Naive thymus-derived CD8-positive, alpha-beta T cell (primary cell): ENCODE data around the gene EXOC3L2. TPM values are rescaled to one million over a fixed set of nuclear protein-coding genes. Genes with fewer than 3 reads are reported as not detected.
"Not testable (repeated sequence)": the region's sequence is repeated elsewhere in the genome, so short reads cannot be mapped to it uniquely, and the experiment has no call there.

ENCODE experiments used
- ATAC-seq, 2 donors: fragments of 150-1000 bp; cut with Tn5 transposase in 1 of 2; sonication (Bioruptor Pico), chemical (Tn5 transposase) in 1 of 2; 1 replicate in 1 of 2; 2 replicates in 1 of 2; pipeline ENCODE4 v1.10.0; 2021; ENCODE audit warnings: mild to moderate bottlenecking in 2 of 2, moderate library complexity in 2 of 2
- POLR2A ChIA-PET: fragments of 350-600 bp; sonication (Branson Sonifier 250); formaldehyde crosslinking; loops from one replicate; lab custom pipeline; 2021; ENCODE audit warnings: antibody characterized with exemption; lab: Charles Lee
- DNase-seq, 10 donors: peaks; one replicate each; pipeline versions ENCODE4 v3.0.0 to v3.0.0-alpha.2; 2020 to 2022
- H3K27ac Mint-ChIP-seq, 10 donors: one replicate each; pipeline ENCODE4 v1.8.0; 2020 to 2022; ENCODE audit warnings: mild to moderate bottlenecking in 10 of 10, mixed read lengths in 10 of 10, moderate library complexity in 4 of 10, inconsistent platforms in 1 of 10
- H3K27me3 Mint-ChIP-seq, 5 donors: one replicate each; pipeline ENCODE4 v1.8.0; 2021 to 2022; ENCODE audit warnings: mixed read lengths in 5 of 5
- H3K36me3 Mint-ChIP-seq, 3 donors: one replicate each; pipeline ENCODE4 v1.8.0; 2020 to 2022; ENCODE audit warnings: mixed read lengths in 3 of 3, mild to moderate bottlenecking in 2 of 3, inconsistent platforms in 1 of 3
- H3K4me1 Mint-ChIP-seq, 4 donors: one replicate each; pipeline ENCODE4 v1.8.0; 2021 to 2022; ENCODE audit warnings: mixed read lengths in 4 of 4
- H3K4me3 Mint-ChIP-seq, 10 donors: one replicate each; pipeline ENCODE4 v1.8.0; 2020 to 2022; ENCODE audit warnings: mild to moderate bottlenecking in 10 of 10, mixed read lengths in 10 of 10, moderate library complexity in 6 of 10, inconsistent platforms in 1 of 10
- H3K9me3 Mint-ChIP-seq, 9 donors: one replicate each; pipeline ENCODE4 v1.8.0; 2020 to 2022; ENCODE audit warnings: mixed read lengths in 9 of 9, mild to moderate bottlenecking in 3 of 9, inconsistent platforms in 1 of 9, moderate library complexity in 1 of 9
- polyA plus RNA-seq, 3 donors: library from polyadenylated mRNA; unstranded; fragments of 300-500 nt; fragmentation: Illumina TruSeq; gene quantifications; one replicate each; pipeline ENCODE4 v1.2.3, GENCODE V29; 2021
- total RNA-seq, 8 experiments: library from RNA in 2 of 8; stranded (reverse) in 2 of 8; gene quantifications; one replicate each; pipeline ENCODE4 v1.2.3 and lab custom pipeline; 2021 to 2026

EXOC3L2 gene
- total and polyA plus RNA-seq, 5 experiments from 2014 or later, result not detected

DNA sequence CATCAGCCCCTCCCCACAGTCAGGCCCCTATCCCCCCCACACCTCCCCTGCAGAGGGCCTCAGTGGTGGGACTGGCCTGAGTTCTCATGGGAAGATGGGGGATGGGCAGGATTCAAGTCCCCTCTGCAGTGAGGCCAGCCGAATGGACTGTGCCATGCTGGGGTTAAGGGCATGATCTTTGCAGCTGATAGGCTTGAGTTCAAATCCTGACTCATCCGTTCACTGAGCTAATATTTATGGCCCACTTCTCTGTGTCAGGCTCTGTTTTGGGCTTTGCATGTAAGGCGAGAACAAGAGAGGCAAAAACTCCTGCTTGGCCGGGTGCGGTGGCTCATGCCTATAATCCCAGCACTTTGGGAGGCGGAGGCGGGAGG, 26.5 kb upstream of the EXOC3L2 start:
- no peaks in the 10 kb centered on the region for H3K9me3 Mint-ChIP-seq
- DNase-seq (no peak), ATAC-seq (no peak)
- no peaks in the 10 kb centered on the region for H3K27me3 Mint-ChIP-seq
- H3K27ac Mint-ChIP-seq, result no peak overlapping the region
- H3K36me3 Mint-ChIP-seq, result peaks cover 0 to 57% (median 7%) of the 10 kb centered on the region in 3 donors
- no peaks in the 10 kb centered on the region for H3K4me1 Mint-ChIP-seq
- no peak overlapping the region for H3K4me3 Mint-ChIP-seq
- POLR2A ChIA-PET, result no interaction called here

DNA sequence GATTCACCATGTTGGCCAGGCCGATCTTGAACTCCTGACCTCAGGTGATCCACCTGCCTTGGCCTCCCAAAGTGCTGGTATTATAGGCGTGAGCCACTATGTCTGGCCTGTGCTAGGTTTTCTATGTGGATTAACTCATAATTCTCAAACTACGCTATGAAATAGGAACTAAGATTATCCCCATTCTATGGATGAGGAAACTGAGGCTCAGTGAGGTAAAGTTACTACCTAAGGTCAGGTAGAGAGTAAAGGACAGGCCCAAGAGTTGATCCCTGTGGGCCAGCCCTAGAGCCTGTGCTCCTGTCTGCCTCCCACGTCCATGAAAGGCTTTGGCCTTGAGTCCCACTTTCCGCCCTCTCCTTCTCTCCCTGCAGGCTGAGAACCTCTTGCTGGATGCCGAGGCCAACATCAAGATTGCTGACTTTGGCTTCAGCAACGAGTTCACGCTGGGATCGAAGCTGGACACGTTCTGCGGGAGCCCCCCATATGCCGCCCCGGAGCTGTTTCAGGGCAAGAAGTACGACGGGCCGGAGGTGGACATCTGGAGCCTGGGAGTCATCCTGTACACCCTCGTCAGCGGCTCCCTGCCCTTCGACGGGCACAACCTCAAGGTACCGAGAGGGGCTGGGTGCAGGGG, 26.0 kb upstream of the EXOC3L2 start:
- H3K4me3 Mint-ChIP-seq, result no peak overlapping the region
- H3K9me3 Mint-ChIP-seq, result no peaks in the 10 kb centered on the region
- peaks cover 0 to 54% (median 5%) of the 10 kb centered on the region in 3 donors for H3K36me3 Mint-ChIP-seq
- DNase-seq (no peak), ATAC-seq (no peak)
- H3K27ac Mint-ChIP-seq, result no peak overlapping the region
- no peaks in the 10 kb centered on the region for H3K4me1 Mint-ChIP-seq
- no peaks in the 10 kb centered on the region for H3K27me3 Mint-ChIP-seq
- POLR2A ChIA-PET, result no interaction called here

DNA sequence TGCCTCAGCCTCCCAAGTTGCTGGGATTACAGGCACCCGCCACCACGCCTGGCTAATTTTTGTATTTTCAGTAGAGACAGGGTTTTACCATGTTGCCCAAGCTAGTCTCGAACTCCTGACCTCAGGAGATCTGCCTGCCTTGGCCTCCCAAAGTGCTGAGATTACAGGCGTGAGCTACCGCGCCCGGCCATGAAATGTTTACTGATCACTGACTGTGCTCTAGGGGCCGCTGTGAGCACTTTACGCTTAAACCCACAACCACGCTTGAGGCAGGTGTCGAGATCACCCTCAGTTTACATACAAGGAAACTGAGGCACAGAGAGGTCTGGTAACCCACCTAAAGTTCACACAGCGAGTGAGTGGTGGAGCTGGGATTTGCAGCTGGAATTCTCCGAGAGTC, 24.7 kb upstream of the EXOC3L2 start:
- POLR2A ChIA-PET, H3K27me3 Mint-ChIP-seq, H3K4me3 Mint-ChIP-seq, ATAC-seq, H3K4me1 Mint-ChIP-seq, H3K27ac Mint-ChIP-seq, H3K9me3 Mint-ChIP-seq, DNase-seq: not testable (repeated sequence)
- peaks cover 0 to 46% (median 6%) of the 10 kb centered on the region in 3 donors for H3K36me3 Mint-ChIP-seq

DNA sequence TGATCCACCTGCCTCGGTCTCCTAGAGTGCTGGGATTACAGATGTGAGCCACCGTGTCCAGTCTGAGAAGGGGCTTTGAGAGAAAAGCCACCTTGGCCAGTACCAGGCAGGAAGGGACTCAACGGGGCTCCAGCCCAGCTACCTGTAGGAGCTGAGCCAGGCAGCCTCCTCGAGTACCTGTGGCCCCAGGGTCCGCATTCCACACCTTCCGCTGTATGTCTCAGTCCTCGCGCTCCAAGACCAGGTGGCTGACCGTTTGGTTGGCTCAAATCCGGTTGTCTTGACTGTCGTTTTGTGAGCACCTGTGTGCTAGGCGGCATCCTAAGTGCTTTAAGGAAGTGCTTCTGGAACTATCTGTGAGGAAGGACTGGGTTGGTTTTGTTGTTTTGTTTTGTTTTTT, 22.1 kb upstream of the EXOC3L2 start:
- ATAC-seq, result no peak
- Mint-ChIP-seq H3K9me3 (no peaks in the 10 kb centered on the region), H3K4me1 (peaks cover 0 to 8% (median 3%) of the 10 kb centered on the region in 4 donors), H3K4me3 (no peak overlapping the region), H3K27ac (no peak overlapping the region), H3K27me3 (no peaks in the 10 kb centered on the region), H3K36me3 (peaks cover 0 to 25% (median 4%) of the 10 kb centered on the region in 3 donors)
- no peak for DNase-seq
- POLR2A ChIA-PET, result no interaction called here

DNA sequence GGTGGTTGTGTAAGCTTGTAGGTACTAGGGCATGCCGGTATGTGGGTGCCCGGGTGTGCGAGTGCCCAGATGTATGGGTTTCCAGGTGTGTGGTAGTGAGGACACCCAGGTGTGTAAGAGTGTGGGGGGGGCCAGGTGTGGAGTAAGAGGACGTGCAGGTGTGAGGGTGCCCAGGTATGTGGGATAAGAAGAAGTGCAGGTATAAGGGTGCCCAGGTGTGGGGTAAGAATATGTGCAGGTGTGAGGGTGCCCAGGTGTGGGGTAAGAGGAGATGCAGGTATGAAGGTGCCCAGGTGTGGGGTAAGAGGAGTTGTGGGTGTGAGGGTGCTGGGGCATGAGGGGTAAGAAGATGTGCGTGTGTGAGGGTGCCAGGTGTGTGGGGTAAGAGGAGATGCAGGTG, 20.2 kb upstream of the EXOC3L2 start:
- Mint-ChIP-seq H3K27ac (no peak overlapping the region), H3K27me3 (no peaks in the 10 kb centered on the region), H3K4me1 (peaks cover 0 to 8% (median 3%) of the 10 kb centered on the region in 4 donors), H3K4me3 (no peak overlapping the region), H3K36me3 (peaks cover 0 to 8% (median 4%) of the 10 kb centered on the region in 3 donors), H3K9me3 (no peaks in the 10 kb centered on the region)
- no peak for DNase-seq
- POLR2A ChIA-PET, result no interaction called here
- no peak for ATAC-seq

DNA sequence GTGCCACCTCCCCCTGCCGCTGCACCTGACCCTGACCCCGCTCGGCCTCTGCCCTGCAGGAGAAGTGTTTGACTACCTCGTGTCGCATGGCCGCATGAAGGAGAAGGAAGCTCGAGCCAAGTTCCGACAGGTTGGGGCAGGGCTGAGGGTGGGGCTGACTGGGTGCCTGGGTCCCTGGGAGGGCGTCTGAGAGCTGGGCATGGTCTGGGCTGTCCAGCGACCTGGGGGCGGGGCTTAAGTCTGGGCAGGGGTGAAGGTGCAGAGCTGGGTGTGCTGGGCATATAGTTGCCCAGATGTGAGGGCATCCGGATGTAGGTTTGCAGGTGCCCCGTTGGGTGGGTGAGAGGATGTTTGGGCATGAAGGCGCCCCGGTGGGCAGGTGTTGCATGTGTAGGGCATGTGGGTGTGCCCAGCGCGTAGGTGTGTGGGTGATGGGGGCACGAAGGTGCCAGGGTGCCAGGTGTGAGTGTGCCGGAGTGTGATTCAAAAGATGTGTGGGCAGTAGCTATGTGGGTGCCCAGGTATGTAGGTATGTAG, 19.6 kb upstream of the EXOC3L2 start:
- Mint-ChIP-seq H3K4me1 (peaks cover 0 to 8% (median 3%) of the 10 kb centered on the region in 4 donors), H3K27me3 (no peaks in the 10 kb centered on the region), H3K4me3 (no peak overlapping the region), H3K27ac (no peak overlapping the region), H3K36me3 (peaks cover 0 to 8% (median 4%) of the 10 kb centered on the region in 3 donors), H3K9me3 (no peaks in the 10 kb centered on the region)
- DNase-seq (no peak), ATAC-seq (no peak)
- POLR2A ChIA-PET, result no interaction called here

DNA sequence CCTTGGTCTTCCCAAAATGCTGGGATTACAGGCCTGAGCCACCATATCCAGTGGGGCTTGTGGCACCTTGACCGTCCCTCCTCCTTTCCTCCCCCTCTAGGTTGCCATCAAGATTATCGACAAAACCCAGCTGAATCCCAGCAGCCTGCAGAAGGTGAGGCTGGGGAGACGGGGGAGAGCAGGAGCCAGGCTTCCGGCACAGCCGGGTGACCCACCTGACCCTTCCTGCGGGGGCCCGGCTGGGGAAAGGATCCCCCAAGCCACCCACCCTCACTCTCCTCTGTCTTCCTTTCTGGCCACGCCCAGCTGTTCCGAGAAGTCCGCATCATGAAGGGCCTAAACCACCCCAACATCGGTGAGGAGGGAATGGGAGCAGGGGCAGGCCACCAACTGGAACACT, 17.8 kb upstream of the EXOC3L2 start:
- no peak overlapping the region for H3K4me3 Mint-ChIP-seq
- DNase-seq, result no peak

DNA sequence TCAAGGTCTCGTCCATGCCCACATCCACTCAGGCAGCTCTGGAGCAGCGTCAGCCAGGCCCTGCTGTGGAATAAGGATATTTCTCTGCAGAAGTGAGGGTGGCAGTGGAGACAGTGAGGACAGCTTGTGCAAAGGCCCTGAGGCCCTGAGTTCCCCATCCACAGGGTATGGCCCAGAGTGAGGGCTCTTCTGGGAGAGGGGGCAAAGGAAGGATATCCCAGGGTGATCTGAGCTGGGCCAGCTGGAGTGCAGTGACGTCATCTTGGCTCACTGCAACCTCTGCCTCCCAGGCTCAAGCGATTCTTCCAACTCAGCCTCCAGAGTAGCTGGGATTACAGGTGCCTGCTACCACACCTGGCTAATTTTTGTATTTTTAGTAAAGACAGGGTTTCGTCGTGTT, 17.4 kb upstream of the EXOC3L2 start:
- ATAC-seq (no peak), DNase-seq (no peak)
- H3K4me1 Mint-ChIP-seq, result peaks cover 0 to 8% (median 3%) of the 10 kb centered on the region in 4 donors
- POLR2A ChIA-PET, result no interaction called here
- peaks cover 0 to 7% (median 2%) of the 10 kb centered on the region in 3 donors for H3K36me3 Mint-ChIP-seq
- no peaks in the 10 kb centered on the region for H3K9me3 Mint-ChIP-seq
- no peak overlapping the region for H3K4me3 Mint-ChIP-seq
- H3K27me3 Mint-ChIP-seq, result no peaks in the 10 kb centered on the region
- H3K27ac Mint-ChIP-seq, result no peak overlapping the region

More for the DNA sequence above, 17.8 kb upstream of the EXOC3L2 start:
- ATAC-seq, result no peak
- H3K36me3 Mint-ChIP-seq, result peaks cover 0 to 7% (median 2%) of the 10 kb centered on the region in 3 donors
- peaks cover 0 to 8% (median 3%) of the 10 kb centered on the region in 4 donors for H3K4me1 Mint-ChIP-seq
- POLR2A ChIA-PET, result no interaction called here
- no peak overlapping the region for H3K27ac Mint-ChIP-seq
- no peaks in the 10 kb centered on the region for H3K9me3 Mint-ChIP-seq
- no peaks in the 10 kb centered on the region for H3K27me3 Mint-ChIP-seq

DNA sequence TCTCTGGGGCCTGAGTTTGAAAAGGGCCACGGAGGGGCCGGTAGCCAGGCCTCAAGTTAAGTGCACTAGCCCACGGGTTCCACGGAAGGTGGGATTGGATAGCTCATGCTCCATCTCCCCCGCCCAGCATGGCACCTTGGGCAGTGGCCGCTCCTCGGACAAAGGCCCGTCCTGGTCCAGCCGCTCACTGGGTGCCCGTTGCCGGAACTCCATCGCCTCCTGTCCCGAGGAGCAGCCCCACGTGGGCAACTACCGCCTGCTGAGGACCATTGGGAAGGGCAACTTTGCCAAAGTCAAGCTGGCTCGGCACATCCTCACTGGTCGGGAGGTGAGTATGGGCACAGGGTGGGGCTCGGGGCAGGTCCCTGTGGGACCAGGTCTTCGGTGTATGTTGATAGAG, 13.7 kb upstream of the EXOC3L2 start:
- POLR2A ChIA-PET, result no interaction called here
- no peaks in the 10 kb centered on the region for H3K9me3 Mint-ChIP-seq
- no peak overlapping the region for H3K27ac Mint-ChIP-seq
- peaks cover 0 to 2% (median 0%) of the 10 kb centered on the region in 3 donors for H3K36me3 Mint-ChIP-seq
- H3K27me3 Mint-ChIP-seq, result no peaks in the 10 kb centered on the region
- no peak for DNase-seq
- ATAC-seq, result no peak
- peaks cover 7 to 17% (median 12%) of the 10 kb centered on the region in 4 donors for H3K4me1 Mint-ChIP-seq
- H3K4me3 Mint-ChIP-seq, result no peak overlapping the region

DNA sequence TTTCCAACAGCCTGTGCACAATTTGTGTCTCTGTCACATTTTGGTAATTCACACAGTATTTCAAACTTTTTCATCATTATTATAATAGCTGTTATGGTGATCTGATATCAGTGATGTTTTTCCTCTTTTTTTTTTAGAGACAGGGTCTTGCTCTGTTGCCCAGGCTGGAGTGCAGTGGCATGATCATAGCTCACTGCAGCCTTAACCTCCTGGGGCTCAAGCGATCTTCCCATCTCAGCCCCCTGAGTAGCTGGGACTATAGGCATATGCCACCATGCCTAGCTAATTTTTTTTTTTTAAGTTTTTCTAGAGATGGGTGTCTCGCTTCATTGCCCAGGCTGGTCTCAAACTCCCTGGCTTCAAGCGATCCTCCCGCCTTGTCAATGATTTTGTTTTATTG, 11.6 kb upstream of the EXOC3L2 start:
- DNase-seq (no peak), ATAC-seq (no peak)
- Mint-ChIP-seq H3K4me1 (peaks cover 23 to 37% (median 29%) of the 10 kb centered on the region in 4 donors), H3K27me3 (no peaks in the 10 kb centered on the region), H3K36me3 (peaks cover 0 to 2% (median 0%) of the 10 kb centered on the region in 3 donors), H3K27ac (peak overlapping the region in 3 of 10 donors; percentile 1 to 43 (median 29)), H3K4me3 (no peak overlapping the region), H3K9me3 (no peaks in the 10 kb centered on the region)
- POLR2A ChIA-PET, result interaction anchor here (0.6 kb wide), 1 partner anchor 575 kb away, joined by 3 read pairs; no protein-coding TSS in a partner anchor

DNA sequence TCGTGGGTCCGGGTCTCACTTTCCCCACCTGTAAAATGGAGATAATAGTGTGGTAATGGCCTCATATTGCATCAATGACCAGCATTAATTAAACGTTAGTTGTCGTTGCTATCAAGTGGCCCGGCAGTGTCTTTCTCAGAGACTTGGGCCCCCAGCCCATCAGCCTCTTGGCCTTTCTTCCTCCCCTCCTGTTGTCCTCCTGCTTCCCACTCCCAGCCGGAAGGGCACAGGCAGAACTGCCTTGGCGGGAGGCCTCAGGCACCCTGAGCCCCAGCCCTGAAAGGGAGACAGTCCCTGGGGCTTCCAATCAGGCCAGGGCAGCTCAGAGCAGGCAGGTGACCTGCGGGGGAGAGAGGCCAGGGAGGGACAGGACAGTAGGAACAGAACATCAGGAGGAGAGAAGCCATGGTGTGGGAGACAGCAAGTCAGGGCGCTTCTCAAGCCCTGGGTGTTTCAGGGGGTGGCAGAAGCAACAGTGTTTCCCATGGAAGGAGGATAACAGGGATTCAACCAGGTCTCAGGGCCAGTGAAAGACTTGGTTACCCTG, 10.5 kb upstream of the EXOC3L2 start:
- Mint-ChIP-seq H3K27me3 (no peaks in the 10 kb centered on the region), H3K27ac (peak overlapping the region in 1 of 10 donors; percentile 32), H3K4me3 (peak overlapping the region in 2 of 10 donors; percentile 8 to 18), H3K36me3 (peaks cover 0 to 2% (median 0%) of the 10 kb centered on the region in 3 donors), H3K9me3 (no peaks in the 10 kb centered on the region), H3K4me1 (peaks cover 25 to 42% (median 31%) of the 10 kb centered on the region in 4 donors)
- POLR2A ChIA-PET, result no interaction called here
- no peak for ATAC-seq
- DNase-seq, result no peak

DNA sequence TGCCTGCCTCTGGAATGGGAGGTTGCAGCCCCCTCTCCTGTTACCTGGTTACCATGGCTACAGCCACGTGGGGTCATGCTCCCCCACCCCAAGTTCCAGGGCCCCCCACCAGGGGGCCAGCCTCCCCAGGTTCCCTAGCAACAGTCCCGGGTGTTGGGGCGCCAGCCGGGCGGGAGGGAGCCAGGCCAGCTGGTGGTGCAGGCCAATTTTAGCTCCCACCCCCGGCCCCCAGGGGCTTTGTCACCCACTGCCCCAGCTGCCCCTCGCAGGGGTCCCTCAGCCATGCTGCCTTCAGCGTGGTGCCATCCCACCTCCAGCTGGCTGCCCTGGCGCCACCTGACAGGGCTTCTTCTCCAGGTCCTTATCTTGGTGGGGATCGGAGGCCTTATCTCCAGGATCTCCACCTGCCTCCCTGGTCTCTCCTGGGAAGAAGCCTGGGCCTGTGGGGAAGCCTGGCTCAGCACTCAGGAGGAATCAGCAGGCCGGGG, 8.9 kb upstream of the EXOC3L2 start:
- Mint-ChIP-seq H3K27ac (peak overlapping the region in 4 of 10 donors; percentile 58 to 92 (median 67)), H3K36me3 (peaks cover 0 to 2% (median 0%) of the 10 kb centered on the region in 3 donors), H3K4me3 (peak overlapping the region in 8 of 10 donors; percentile 10 to 91 (median 76)), H3K4me1 (peaks cover 27 to 45% (median 37%) of the 10 kb centered on the region in 4 donors), H3K27me3 (no peaks in the 10 kb centered on the region), H3K9me3 (no peaks in the 10 kb centered on the region)
- POLR2A ChIA-PET, result no interaction called here
- DNase-seq (no peak), ATAC-seq (no peak)

DNA sequence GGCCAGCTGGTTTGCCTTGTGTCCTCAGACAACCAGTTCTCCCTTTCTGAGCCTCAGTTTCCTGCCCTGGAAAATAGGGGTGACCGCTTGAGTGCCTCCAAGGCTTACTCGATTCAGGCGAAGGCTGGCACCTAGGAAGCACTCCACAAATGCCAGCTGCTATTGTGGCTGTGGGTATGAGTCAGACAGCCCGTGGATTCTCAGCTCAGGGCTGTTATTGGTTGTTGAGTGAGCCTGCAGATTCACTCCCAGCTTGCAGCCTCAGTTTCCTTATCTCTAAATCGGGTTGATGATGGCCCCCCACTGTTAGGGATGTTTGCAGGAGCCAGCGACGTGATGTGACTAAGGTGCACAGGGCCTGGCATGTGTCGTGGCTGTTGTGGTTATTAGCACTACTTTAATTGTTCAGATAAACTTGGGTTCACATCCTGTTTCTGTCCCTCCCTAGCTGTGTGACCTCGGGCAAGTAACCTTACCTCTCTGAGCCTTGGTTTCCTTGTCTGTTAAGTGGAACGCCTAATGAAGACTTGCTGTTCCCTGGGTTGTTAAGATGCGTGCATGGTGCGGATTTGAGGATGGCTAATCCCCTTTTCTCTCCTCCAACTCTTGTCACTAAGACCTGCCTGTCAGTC, 8.3 kb upstream of the EXOC3L2 start:
- no peak for ATAC-seq
- peaks cover 27 to 45% (median 40%) of the 10 kb centered on the region in 4 donors for H3K4me1 Mint-ChIP-seq
- peak overlapping the region in 7 of 10 donors; percentile 37 to 92 (median 66) for H3K27ac Mint-ChIP-seq
- peaks cover 0 to 2% (median 0%) of the 10 kb centered on the region in 3 donors for H3K36me3 Mint-ChIP-seq
- peak overlapping the region; percentile 50 to 95 (median 83) for H3K4me3 Mint-ChIP-seq
- no peaks in the 10 kb centered on the region for H3K27me3 Mint-ChIP-seq
- no peak for DNase-seq
- H3K9me3 Mint-ChIP-seq, result no peaks in the 10 kb centered on the region
- POLR2A ChIA-PET, result interaction anchor here (0.8 kb wide), 1 partner anchor 772 kb away, joined by 3 read pairs; no protein-coding TSS in a partner anchor
